HepG2 (cell line): ENCODE results near the gene ADGRF1. TPM values are rescaled to one million over a fixed set of nuclear protein-coding genes. Genes with fewer than 3 reads are reported as not detected.

Source experiments
- ATAC-seq: fragments of 200-7000 bp; cut with Tn5 transposase; 3 replicates; pipeline ENCODE4 v1.9.1; 2020; ENCODE audit warnings: mild to moderate bottlenecking, moderate library complexity
- BruUV-seq: library from RNA; stranded (reverse); fragments of 400-500 nt; replicated peaks from 2 replicates; lab custom pipeline; 2021; lab: Mats Ljungman, UMichigan
- CTCF ChIA-PET: fragments of 300-600 bp; formaldehyde crosslinking; extraction: SDS; loops from one replicate; lab custom pipeline; 2021; ENCODE audit warnings: low total read pairs, inconsistent platforms, low intra/inter-chr PET ratio; lab: Yijun Ruan, JAX
- POLR2A ChIA-PET: fragments of 350-600 bp; sonication (Branson Sonifier 250); formaldehyde crosslinking; loops from one replicate; lab custom pipeline; 2020; ENCODE audit warnings: antibody characterized with exemption, inconsistent platforms; lab: Yijun Ruan, JAX
- DNase-seq: peaks from one replicate; pipeline ENCODE4 v3.0.0-alpha.2; 2015; ENCODE audit warnings: low spot score
- FAIRE-seq: peaks from 3 replicates; lab custom pipeline; 2011; peaks lifted over from hg19 to GRCh38; lab: Jason Lieb, UNC
- H2AFZ ChIP-seq: one replicate; pipeline ENCODE4 v1.6.1; 2011; ENCODE audit warnings: low read length, inconsistent platforms
- H3K27ac ChIP-seq: fragments of 300-600 bp; 3 replicates; pipeline ENCODE4 v1.8.0; 2011; ENCODE audit warnings: mixed run types, mild to moderate bottlenecking, mixed read lengths, low read length, inconsistent platforms; ENCODE audit not compliant: insufficient read depth; ENCODE audit errors: extremely low read length
- H3K27me3 ChIP-seq, 2 experiments: fragments of 200-600 bp in 1 of 2; 2 replicates in 1 of 2; 3 replicates in 1 of 2; pipeline versions ENCODE4 v1.6.0 to v1.8.0; 2011; ENCODE audit warnings: low read length in 2 of 2, mild to moderate bottlenecking in 2 of 2, moderate library complexity in 2 of 2, inconsistent platforms in 1 of 2; ENCODE audit not compliant: insufficient read depth in 2 of 2, control insufficient read depth in 1 of 2
- H3K36me3 ChIP-seq, 2 experiments: fragments of 200-600 bp in 1 of 2; replicated peaks in 1 of 2; 2 replicates in 1 of 2; 3 replicates in 1 of 2; pipeline versions ENCODE4 v1.5.1 to v1.8.0; 2011; ENCODE audit warnings: low read length in 2 of 2, inconsistent platforms in 1 of 2; ENCODE audit not compliant: insufficient read depth in 2 of 2, control insufficient read depth in 1 of 2
- H3K4me1 ChIP-seq: 2 replicates; pipeline ENCODE4 v1.5.1; 2012; ENCODE audit warnings: low read length, inconsistent platforms; ENCODE audit not compliant: insufficient read depth
- H3K4me2 ChIP-seq: 2 replicates; pipeline ENCODE4 v1.6.0; 2011; ENCODE audit warnings: low read depth, low read length, inconsistent platforms
- H3K4me3 ChIP-seq, 3 experiments: fragments of 200-600 bp in 1 of 3; sonication (generic), shearing (Covaris generic) in 1 of 3; replicated peaks in 1 of 3; 2 replicates each; pipeline ENCODE4 v1.5.1; 2011 to 2016; ENCODE audit warnings: low read length in 3 of 3, inconsistent platforms in 2 of 3, low read depth in 2 of 3, mild to moderate bottlenecking in 2 of 3, control low read depth in 1 of 3, mixed read lengths in 1 of 3; ENCODE audit not compliant: insufficient read depth in 1 of 3
- H3K79me2 ChIP-seq: one replicate; pipeline ENCODE4 v1.6.1; 2011; ENCODE audit warnings: low read length, inconsistent platforms; ENCODE audit not compliant: insufficient read depth
- H3K9ac ChIP-seq: 2 replicates; pipeline ENCODE4 v1.6.0; 2011; ENCODE audit warnings: mild to moderate bottlenecking, low read depth, low read length, inconsistent platforms; ENCODE audit not compliant: insufficient read depth
- H3K9me3 ChIP-seq: 2 replicates; pipeline ENCODE4 v1.5.1; 2012; ENCODE audit warnings: mild to moderate bottlenecking, low read length
- H4K20me1 ChIP-seq: 2 replicates; pipeline ENCODE4 v1.6.0; 2011; ENCODE audit warnings: inconsistent platforms, mild to moderate bottlenecking, low read length, moderate library complexity; ENCODE audit not compliant: insufficient read depth
- AHR ChIP-seq: IDR thresholded peaks from 2 replicates; pipeline ENCODE4 v1.6.1; 2018; ENCODE audit warnings: missing genetic modification reagents, missing compliant biosample characterization
- CBX1 ChIP-seq: IDR thresholded peaks from one replicate; pipeline ENCODE4 v1.6.1; 2016; ENCODE audit warnings: antibody characterized with exemption, low read depth
- FOSL2 ChIP-seq: sonication (generic); formaldehyde crosslinking; IDR thresholded peaks from 2 replicates; pipeline ENCODE4 v1.4.0; 2020; ENCODE audit warnings: missing genetic modification reagents
- HHEX ChIP-seq: IDR thresholded peaks from 2 replicates; pipeline ENCODE4 v1.6.1; 2016; ENCODE audit warnings: control low read depth
- KDM4B ChIP-seq: sonication (generic); formaldehyde crosslinking; IDR thresholded peaks from 2 replicates; pipeline ENCODE4 v1.4.0; 2020; ENCODE audit warnings: missing genetic modification reagents
- MEIS1 ChIP-seq: sonication (generic); formaldehyde crosslinking; IDR thresholded peaks from 2 replicates; pipeline ENCODE4 v1.9.0; 2021; ENCODE audit warnings: mild to moderate bottlenecking, missing genetic modification reagents, moderate library complexity, borderline replicate concordance
- NFIC ChIP-seq: IDR thresholded peaks from 2 replicates; pipeline ENCODE4 v1.6.1; 2012; ENCODE audit warnings: mild to moderate bottlenecking, low read length, inconsistent platforms
- NR3C1 ChIP-seq: sonication (generic); formaldehyde crosslinking; IDR thresholded peaks from 2 replicates; pipeline ENCODE4 v1.4.0; 2020; ENCODE audit warnings: missing genetic modification reagents
- RARA ChIP-seq: IDR thresholded peaks from 2 replicates; pipeline ENCODE4 v1.6.1; 2016; ENCODE audit warnings: missing genetic modification reagents, missing compliant biosample characterization
- SYNCRIP ChIP-seq: fragments of 200-400 bp; formaldehyde crosslinking; IDR thresholded peaks from 2 replicates; pipeline ENCODE4 v1.6.1; 2018; ENCODE audit warnings: mild to moderate bottlenecking, low read depth, low read length; ENCODE audit not compliant: insufficient read depth
- ZNF383 ChIP-seq: sonication (generic); formaldehyde crosslinking; IDR thresholded peaks from 2 replicates; pipeline ENCODE4 v1.4.0; 2020; ENCODE audit warnings: missing genetic modification reagents, mild to moderate bottlenecking, borderline replicate concordance
- ZNF775 ChIP-seq: sonication (generic); formaldehyde crosslinking; IDR thresholded peaks from 2 replicates; pipeline ENCODE4 v1.4.0; 2020; ENCODE audit warnings: missing genetic modification reagents, mild to moderate bottlenecking, moderate library complexity, borderline replicate concordance
- WGBS: methylation state at CpG from one replicate; pipeline ENCODE4 v1.1.6; 2017; ENCODE audit warnings: low lambda C conversion rate; 5-methylcytosine and 5-hydroxymethylcytosine counted together
- in situ Hi-C: cut with HindIII; loops from 2 replicates; pipeline ENCODE4 v1.10.0; 2017; ENCODE audit warnings: low pct_unique_long_range_greater_than_20kb; ENCODE audit not compliant: extremely low pct_ligation_motif_present
- intact Hi-C: fragments of 100-400 bp; cut with micrococcal nuclease; formaldehyde crosslinking; loops from one replicate; pipeline ENCODE4 v1.10.0; 2022; ENCODE audit not compliant: unreplicated experiment
- polyA plus RNA-seq, 8 experiments: library from polyadenylated mRNA; depleted of rRNA in 3 of 8; stranded (reverse) in 7 of 8; unstranded in 1 of 8; fragments of >200 nt; fragmentation: Illumina TruSeq in 4 of 8; extraction: Trizol in 4 of 8; gene quantifications; 2 replicates each; pipeline versions ENCODE4 v1.2.1 to v1.2.3, GENCODE V29; 2011 to 2016; ENCODE audit warnings: low read depth in 4 of 8, missing spikeins in 1 of 8, mixed read lengths in 1 of 8; ENCODE audit not compliant: insufficient read depth in 1 of 8
- total RNA-seq, 5 experiments: library from RNA; depleted of rRNA; stranded (reverse); fragments of >200 nt; fragmentation: Illumina TruSeq; extraction: Trizol; gene quantifications; 2 replicates each; pipeline ENCODE4 v1.2.3, GENCODE V29; 2016; ENCODE audit warnings: low read depth in 1 of 5
- TF ChIP-seq, protein P1 (sequence below): sonication (generic); formaldehyde crosslinking; IDR thresholded peaks from 2 replicates; pipeline ENCODE4 v1.8.0; 2022; ENCODE audit warnings: mild to moderate bottlenecking, missing genetic modification reagents; ENCODE audit not compliant: insufficient replicate concordance
- TF ChIP-seq, protein P2 (sequence below): sonication (generic); formaldehyde crosslinking; IDR thresholded peaks from 2 replicates; pipeline ENCODE4 v1.5.0; 2020; ENCODE audit warnings: missing genetic modification reagents, mild to moderate bottlenecking, borderline replicate concordance
- TF ChIP-seq, protein P3 (sequence below): sonication (generic); formaldehyde crosslinking; IDR thresholded peaks from 2 replicates; pipeline ENCODE4 v1.4.0; 2020; ENCODE audit warnings: mild to moderate bottlenecking, missing genetic modification reagents

Gene ADGRF1
- total and polyA plus RNA-seq, 2 of the 13 experiments (the other 11 are each of a cell fraction or from before 2014, with no cell fraction given): not detected

- BruUV-seq: no TSS peak
- Histone ChIP-seq H3K27ac (no peak overlapping the region), H2AFZ (no peak overlapping the region), H3K79me2 (no peaks in the 10 kb centered on the region), H3K4me3 (no peak overlapping the region), H3K9me3 (no peaks in the 10 kb centered on the region), H3K27me3 (peaks cover 5 to 38% of the 10 kb centered on the region in 2 experiments), H3K9ac (no peak overlapping the region), H3K4me1 (no peaks in the 10 kb centered on the region), H3K4me2 (no peak overlapping the region), H3K36me3 (no peaks in the 10 kb centered on the region), H4K20me1 (no peaks in the 10 kb centered on the region)
- in situ Hi-C loops (no loop called here), intact Hi-C loops (no loop called here)
- POLR2A ChIA-PET: no interaction called here
- no peak for ATAC-seq
- no peak for DNase-seq
- no peak for FAIRE-seq
- TF ChIP-seq MEIS1 (CRISPR knock-in tag): no peak
- TF ChIP-seq FOSL2 (CRISPR knock-in tag): no peak
- no peak for TF ChIP-seq NFIC
- no peak for TF ChIP-seq CBX1
- no peak for TF ChIP-seq AHR
- TF ChIP-seq, protein P1, sequence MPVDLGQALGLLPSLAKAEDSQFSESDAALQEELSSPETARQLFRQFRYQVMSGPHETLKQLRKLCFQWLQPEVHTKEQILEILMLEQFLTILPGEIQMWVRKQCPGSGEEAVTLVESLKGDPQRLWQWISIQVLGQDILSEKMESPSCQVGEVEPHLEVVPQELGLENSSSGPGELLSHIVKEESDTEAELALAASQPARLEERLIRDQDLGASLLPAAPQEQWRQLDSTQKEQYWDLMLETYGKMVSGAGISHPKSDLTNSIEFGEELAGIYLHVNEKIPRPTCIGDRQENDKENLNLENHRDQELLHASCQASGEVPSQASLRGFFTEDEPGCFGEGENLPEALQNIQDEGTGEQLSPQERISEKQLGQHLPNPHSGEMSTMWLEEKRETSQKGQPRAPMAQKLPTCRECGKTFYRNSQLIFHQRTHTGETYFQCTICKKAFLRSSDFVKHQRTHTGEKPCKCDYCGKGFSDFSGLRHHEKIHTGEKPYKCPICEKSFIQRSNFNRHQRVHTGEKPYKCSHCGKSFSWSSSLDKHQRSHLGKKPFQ (CRISPR knock-in tag): no peak
- no peak for TF ChIP-seq KDM4B (CRISPR knock-in tag)
- TF ChIP-seq, protein P2, sequence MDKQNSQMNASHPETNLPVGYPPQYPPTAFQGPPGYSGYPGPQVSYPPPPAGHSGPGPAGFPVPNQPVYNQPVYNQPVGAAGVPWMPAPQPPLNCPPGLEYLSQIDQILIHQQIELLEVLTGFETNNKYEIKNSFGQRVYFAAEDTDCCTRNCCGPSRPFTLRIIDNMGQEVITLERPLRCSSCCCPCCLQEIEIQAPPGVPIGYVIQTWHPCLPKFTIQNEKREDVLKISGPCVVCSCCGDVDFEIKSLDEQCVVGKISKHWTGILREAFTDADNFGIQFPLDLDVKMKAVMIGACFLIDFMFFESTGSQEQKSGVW (CRISPR knock-in tag): no peak
- TF ChIP-seq ZNF775: no peak
- TF ChIP-seq ZNF383: no peak
- TF ChIP-seq, protein P3, sequence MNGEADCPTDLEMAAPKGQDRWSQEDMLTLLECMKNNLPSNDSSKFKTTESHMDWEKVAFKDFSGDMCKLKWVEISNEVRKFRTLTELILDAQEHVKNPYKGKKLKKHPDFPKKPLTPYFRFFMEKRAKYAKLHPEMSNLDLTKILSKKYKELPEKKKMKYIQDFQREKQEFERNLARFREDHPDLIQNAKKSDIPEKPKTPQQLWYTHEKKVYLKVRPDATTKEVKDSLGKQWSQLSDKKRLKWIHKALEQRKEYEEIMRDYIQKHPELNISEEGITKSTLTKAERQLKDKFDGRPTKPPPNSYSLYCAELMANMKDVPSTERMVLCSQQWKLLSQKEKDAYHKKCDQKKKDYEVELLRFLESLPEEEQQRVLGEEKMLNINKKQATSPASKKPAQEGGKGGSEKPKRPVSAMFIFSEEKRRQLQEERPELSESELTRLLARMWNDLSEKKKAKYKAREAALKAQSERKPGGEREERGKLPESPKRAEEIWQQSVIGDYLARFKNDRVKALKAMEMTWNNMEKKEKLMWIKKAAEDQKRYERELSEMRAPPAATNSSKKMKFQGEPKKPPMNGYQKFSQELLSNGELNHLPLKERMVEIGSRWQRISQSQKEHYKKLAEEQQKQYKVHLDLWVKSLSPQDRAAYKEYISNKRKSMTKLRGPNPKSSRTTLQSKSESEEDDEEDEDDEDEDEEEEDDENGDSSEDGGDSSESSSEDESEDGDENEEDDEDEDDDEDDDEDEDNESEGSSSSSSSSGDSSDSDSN (CRISPR knock-in tag): no peak
- TF ChIP-seq NR3C1 (CRISPR knock-in tag): no peak
- TF ChIP-seq SYNCRIP: no peak
- TF ChIP-seq RARA (CRISPR knock-in tag): no peak
- TF ChIP-seq HHEX: no peak
- 6% methylated on average over 5 of the region's 5 CpGs for WGBS
- CTCF ChIA-PET: no interaction called here
Observed at GRCh38 chr6:46963626-46964025, 78.5 kb downstream of the ADGRF1 start.
